Neutrophil (primary cell): ENCODE data around the gene FILIP1.

Source experiments
- H3K27ac ChIP-seq: fragments of 200-600 bp; sonication (generic); 2 replicates; pipeline ENCODE4 v1.5.1; 2016; ENCODE audit warnings: mild to moderate bottlenecking, moderate library complexity
- H3K27me3 ChIP-seq: fragments of 200-600 bp; sonication (generic); 2 replicates; pipeline ENCODE4 v1.6.0; 2016; ENCODE audit warnings: mild to moderate bottlenecking
- H3K36me3 ChIP-seq: fragments of 200-600 bp; sonication (generic); 2 replicates; pipeline ENCODE4 v1.5.1; 2017
- H3K4me1 ChIP-seq, 2 experiments: fragments of 200-600 bp in 1 of 2; sonication (generic) in 1 of 2; 1 replicate in 1 of 2; 2 replicates in 1 of 2; pipeline versions ENCODE4 v1.5.1 to v1.6.1; 2013 to 2016; ENCODE audit warnings: low read depth in 1 of 2, low read length in 1 of 2, mild to moderate bottlenecking in 1 of 2, moderate library complexity in 1 of 2; ENCODE audit not compliant: control insufficient read depth in 1 of 2, insufficient read depth in 1 of 2
- H3K4me3 ChIP-seq, 2 experiments: fragments of 200-600 bp in 1 of 2; sonication (generic) in 1 of 2; 1 replicate in 1 of 2; 2 replicates in 1 of 2; pipeline ENCODE4 v1.5.1; 2013 to 2016; ENCODE audit warnings: low read depth in 1 of 2, low read length in 1 of 2, mild to moderate bottlenecking in 1 of 2, moderate library complexity in 1 of 2
- H3K9me3 ChIP-seq: fragments of 200-600 bp; sonication (generic); 2 replicates; pipeline ENCODE4 v1.5.1; 2016
- CTCF ChIP-seq: fragments of 200-600 bp; sonication (generic); IDR thresholded peaks from 2 replicates; pipeline ENCODE4 v1.5.1; 2016; ENCODE audit warnings: antibody characterized with exemption

FILIP1 gene

GRCh38 chr6:75350808-75351207 is 142.8 kb downstream of the FILIP1 start:
- Histone ChIP-seq H3K4me1 (no peaks in the 10 kb centered on the region), H3K27me3 (peaks cover 70% of the 10 kb centered on the region), H3K36me3 (no peaks in the 10 kb centered on the region), H3K4me3 (no peak overlapping the region), H3K9me3 (no peaks in the 10 kb centered on the region), H3K27ac (no peak overlapping the region)
- no peak for TF ChIP-seq CTCF

GRCh38 chr6:75350156-75350555 is 143.4 kb downstream of the FILIP1 start:
- Histone ChIP-seq H3K4me1 (no peaks in the 10 kb centered on the region), H3K9me3 (no peaks in the 10 kb centered on the region), H3K27ac (no peak overlapping the region), H3K4me3 (no peak overlapping the region), H3K36me3 (no peaks in the 10 kb centered on the region), H3K27me3 (peaks cover 75% of the 10 kb centered on the region)
- TF ChIP-seq CTCF, result no peak

- H3K27ac ChIP-seq, result no peak overlapping the region
- no peak for TF ChIP-seq CTCF
- H3K4me3 ChIP-seq, result no peak overlapping the region
Measured at GRCh38 chr6:75349262-75349984, 144.2 kb downstream of the FILIP1 start.

GRCh38 chr6:75348882-75349261 is 144.7 kb downstream of the FILIP1 start:
- Histone ChIP-seq H3K27me3 (peaks cover 75% of the 10 kb centered on the region), H3K4me3 (no peak overlapping the region), H3K36me3 (no peaks in the 10 kb centered on the region), H3K4me1 (no peaks in the 10 kb centered on the region), H3K27ac (no peak overlapping the region), H3K9me3 (no peaks in the 10 kb centered on the region)
- TF ChIP-seq CTCF, result no peak

More at GRCh38 chr6:75349262-75349984, 144.2 kb downstream of the FILIP1 start:
- Histone ChIP-seq H3K27me3 (peaks cover 75% of the 10 kb centered on the region), H3K36me3 (no peaks in the 10 kb centered on the region), H3K4me1 (no peaks in the 10 kb centered on the region), H3K9me3 (no peaks in the 10 kb centered on the region)

- Histone ChIP-seq H3K27me3 (peaks cover 69% of the 10 kb centered on the region), H3K9me3 (no peaks in the 10 kb centered on the region), H3K4me3 (no peak overlapping the region), H3K27ac (no peak overlapping the region), H3K36me3 (no peaks in the 10 kb centered on the region), H3K4me1 (no peaks in the 10 kb centered on the region)
- TF ChIP-seq CTCF, result no peak
Measured at GRCh38 chr6:75347898-75348610, 145.5 kb downstream of the FILIP1 start.
